H9 (cell line): Measurements from ENCODE around the gene PRDM11. TPM values are rescaled to one million over a fixed set of nuclear protein-coding genes. Genes with fewer than 3 reads are reported as not detected.

Experiments used
- DNase-seq: peaks from one replicate; pipeline ENCODE4 v3.0.0-alpha.2; 2017
- H2AFZ ChIP-seq: one replicate; pipeline ENCODE4 v1.6.1; 2013; ENCODE audit warnings: mild to moderate bottlenecking, low read length, control low read depth, moderate library complexity
- H2AK5ac ChIP-seq: 2 replicates; pipeline ENCODE4 v1.6.1; 2013; ENCODE audit warnings: low read length, control low read depth, mixed read lengths; ENCODE audit not compliant: insufficient read length
- H2BK120ac ChIP-seq: one replicate; pipeline ENCODE4 v1.6.1; 2013; ENCODE audit warnings: low read depth, mild to moderate bottlenecking, low read length, control low read depth, inconsistent platforms; ENCODE audit not compliant: poor library complexity, severe bottlenecking
- H2BK12ac ChIP-seq: 2 replicates; pipeline ENCODE4 v1.6.1; 2013; ENCODE audit warnings: low read length, control low read depth, mixed read lengths, low read depth; ENCODE audit not compliant: insufficient read length
- H2BK15ac ChIP-seq: 2 replicates; pipeline ENCODE4 v1.6.1; 2013; ENCODE audit warnings: low read depth, low read length, control low read depth
- H2BK20ac ChIP-seq: one replicate; pipeline ENCODE4 v1.6.1; 2013; ENCODE audit warnings: low read depth, mild to moderate bottlenecking, low read length, control low read depth, inconsistent platforms; ENCODE audit not compliant: poor library complexity, severe bottlenecking
- H2BK5ac ChIP-seq: 2 replicates; pipeline ENCODE4 v1.6.1; 2013; ENCODE audit warnings: low read length, control low read depth, mixed read lengths; ENCODE audit not compliant: insufficient read length
- H3K14ac ChIP-seq: 2 replicates; pipeline ENCODE4 v1.6.1; 2013; ENCODE audit warnings: low read length, control low read depth; ENCODE audit not compliant: insufficient read depth
- H3K18ac ChIP-seq: 2 replicates; pipeline ENCODE4 v1.6.1; 2013; ENCODE audit warnings: low read depth, mild to moderate bottlenecking, mixed read lengths, low read length, control low read depth; ENCODE audit not compliant: insufficient read length
- H3K23ac ChIP-seq: 2 replicates; pipeline ENCODE4 v1.6.1; 2013; ENCODE audit warnings: low read length, control low read depth, mixed read lengths, low read depth; ENCODE audit not compliant: insufficient read length
- H3K23me2 ChIP-seq: 2 replicates; pipeline ENCODE4 v1.6.1; 2013; ENCODE audit warnings: low read depth, mild to moderate bottlenecking, mixed read lengths, low read length, control low read depth; ENCODE audit not compliant: insufficient read length, poor library complexity, severe bottlenecking
- H3K27ac ChIP-seq: 2 replicates; pipeline ENCODE4 v1.5.1; 2013; ENCODE audit warnings: low read length, control low read depth, mixed read lengths, low read depth; ENCODE audit not compliant: insufficient read length
- H3K27me3 ChIP-seq: 2 replicates; pipeline ENCODE4 v1.6.1; 2013; ENCODE audit warnings: low read length, control low read depth, inconsistent platforms; ENCODE audit not compliant: insufficient read depth
- H3K4ac ChIP-seq: 2 replicates; pipeline ENCODE4 v1.6.1; 2013; ENCODE audit warnings: low read depth, mild to moderate bottlenecking, control low read depth, inconsistent platforms, low read length, moderate library complexity
- H3K4me1 ChIP-seq: 2 replicates; pipeline ENCODE4 v1.6.1; 2013; ENCODE audit warnings: low read length, control low read depth, inconsistent platforms; ENCODE audit not compliant: insufficient read depth
- H3K4me2 ChIP-seq: 2 replicates; pipeline ENCODE4 v1.6.1; 2013; ENCODE audit warnings: low read length, control low read depth, mixed read lengths; ENCODE audit not compliant: insufficient read length, insufficient read depth
- H3K56ac ChIP-seq: 2 replicates; pipeline ENCODE4 v1.6.1; 2013; ENCODE audit warnings: low read depth, mild to moderate bottlenecking, mixed read lengths, low read length, control low read depth; ENCODE audit not compliant: insufficient read length
- H3K79me1 ChIP-seq: 2 replicates; pipeline ENCODE4 v1.6.1; 2013; ENCODE audit warnings: low read depth, mild to moderate bottlenecking, moderate library complexity, low read length, control low read depth, inconsistent platforms; ENCODE audit not compliant: insufficient read depth, poor library complexity, severe bottlenecking
- H3K79me2 ChIP-seq: 2 replicates; pipeline ENCODE4 v1.6.1; 2013; ENCODE audit warnings: low read length, control low read depth, inconsistent platforms; ENCODE audit not compliant: insufficient read depth
- H3K9ac ChIP-seq: 2 replicates; pipeline ENCODE4 v1.6.1; 2013; ENCODE audit warnings: low read length, control low read depth, mixed read lengths; ENCODE audit not compliant: insufficient read length; ENCODE audit errors: extremely low read depth
- H3K9me3 ChIP-seq: one replicate; pipeline ENCODE4 v1.6.1; 2013; ENCODE audit warnings: low read depth, low read length, inconsistent platforms; ENCODE audit not compliant: control insufficient read depth
- H3T11ph ChIP-seq: one replicate; pipeline ENCODE4 v1.6.1; 2013; ENCODE audit warnings: mild to moderate bottlenecking, low read length, control low read depth, inconsistent platforms
- H4K20me1 ChIP-seq: one replicate; pipeline ENCODE4 v1.6.1; 2013; ENCODE audit not compliant: control insufficient read depth, insufficient read length, insufficient read depth
- H4K5ac ChIP-seq: 2 replicates; pipeline ENCODE4 v1.6.1; 2013; ENCODE audit warnings: low read depth, mild to moderate bottlenecking, mixed read lengths, low read length, control low read depth; ENCODE audit not compliant: insufficient read length
- H4K8ac ChIP-seq: replicated peaks from 2 replicates; pipeline ENCODE4 v1.6.1; 2013; ENCODE audit warnings: low read length, control low read depth, mixed read lengths, low read depth; ENCODE audit not compliant: insufficient read length
- H4K91ac ChIP-seq: 2 replicates; pipeline ENCODE4 v1.6.1; 2013; ENCODE audit warnings: low read depth, mild to moderate bottlenecking, moderate library complexity, mixed read lengths, low read length, control low read depth; ENCODE audit not compliant: insufficient read length
- H3K27ac Mint-ChIP-seq, 3 experiments: 2 replicates in 2 of 3; 3 replicates in 1 of 3; pipeline ENCODE4 v1.8.0; 2020 to 2021; ENCODE audit warnings: mixed read lengths in 3 of 3, mild to moderate bottlenecking in 1 of 3, moderate library complexity in 1 of 3
- H3K27me3 Mint-ChIP-seq: 2 replicates; pipeline ENCODE4 v1.8.0; 2021; ENCODE audit warnings: low read depth, mild to moderate bottlenecking, moderate library complexity, mixed read lengths
- H3K36me3 Mint-ChIP-seq, 3 experiments: 2 replicates in 2 of 3; 3 replicates in 1 of 3; pipeline ENCODE4 v1.8.0; 2020 to 2021; ENCODE audit warnings: low read depth in 3 of 3, mixed read lengths in 3 of 3; ENCODE audit not compliant: insufficient read depth in 1 of 3
- H3K4me1 Mint-ChIP-seq, 2 experiments: 2 replicates each; pipeline ENCODE4 v1.8.0; 2020; ENCODE audit warnings: mixed read lengths in 2 of 2
- H3K4me3 Mint-ChIP-seq, 2 experiments: 2 replicates in 1 of 2; 3 replicates in 1 of 2; pipeline ENCODE4 v1.8.0; 2020 to 2021; ENCODE audit warnings: mild to moderate bottlenecking in 2 of 2, mixed read lengths in 2 of 2, moderate library complexity in 1 of 2
- H3K9me3 Mint-ChIP-seq, 2 experiments: 2 replicates in 1 of 2; 3 replicates in 1 of 2; pipeline ENCODE4 v1.8.0; 2020; ENCODE audit warnings: mild to moderate bottlenecking in 2 of 2, mixed read lengths in 2 of 2, moderate library complexity in 1 of 2
- CTCF ChIP-seq: fragments of 200-600 bp; sonication (generic); conservative IDR thresholded peaks from 3 replicates; pipeline ENCODE4 v1.8.0; 2021; ENCODE audit warnings: antibody characterized with exemption, mild to moderate bottlenecking
- WGBS: extraction: QIAGEN DNeasy Blood & Tissue Kit; methylation state at CpG from one replicate; pipeline ENCODE4 v1.1.7; 2013; ENCODE audit warnings: missing lambda C conversion rate, low lambda C conversion rate, mixed read lengths; ENCODE audit not compliant: insufficient read length; ENCODE audit errors: extremely low coverage; 5-methylcytosine and 5-hydroxymethylcytosine counted together
- total RNA-seq: library from RNA; stranded (reverse); gene quantifications from 2 replicates; pipeline ENCODE4 v1.2.1, GENCODE V29; 2021

Gene PRDM11
- total RNA-seq, 1 experiment from 2014 or later: 11.5 TPM

DNA sequence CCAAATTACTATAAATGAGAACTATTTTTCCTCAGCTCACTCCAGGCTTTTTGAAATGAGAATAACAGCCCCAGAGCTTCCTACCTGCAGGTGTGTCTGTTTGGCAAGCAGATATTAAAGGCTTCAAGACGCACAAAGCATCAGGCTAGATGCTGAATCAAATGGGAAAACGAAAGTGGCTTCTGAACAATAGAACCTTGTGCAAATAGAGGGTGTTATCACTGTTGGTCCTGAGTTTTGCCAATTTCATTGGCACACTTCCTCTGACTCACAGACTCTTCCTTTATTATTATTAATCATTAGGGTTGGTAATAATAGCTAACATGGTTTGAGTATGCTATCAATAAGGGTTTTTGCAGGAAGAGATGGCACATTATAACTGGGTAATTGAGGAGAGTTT lies 126.3 kb downstream of the PRDM11 start:
- Histone ChIP-seq H3K23ac (no peak overlapping the region), H4K91ac (no peak overlapping the region), H2BK15ac (no peak overlapping the region), H4K20me1 (no peaks in the 10 kb centered on the region), H3T11ph (no peak overlapping the region), H3K79me1 (no peaks in the 10 kb centered on the region), H3K23me2 (no peaks in the 10 kb centered on the region), H2AK5ac (no peak overlapping the region), H3K4me1 (no peaks in the 10 kb centered on the region), H2BK120ac (no peak overlapping the region), H3K14ac (no peak overlapping the region), H3K9me3 (no peaks in the 10 kb centered on the region), H3K18ac (no peak overlapping the region), H2BK5ac (no peak overlapping the region), H3K27me3 (no peaks in the 10 kb centered on the region), H3K56ac (no peak overlapping the region), H2BK12ac (no peak overlapping the region), H3K27ac (no peak overlapping the region), H3K4ac (no peak overlapping the region), H4K8ac (no peak overlapping the region), H2AFZ (no peak overlapping the region), H2BK20ac (no peak overlapping the region), H4K5ac (no peak overlapping the region), H3K9ac (no peak overlapping the region), H3K79me2 (no peaks in the 10 kb centered on the region), H3K4me2 (no peak overlapping the region)
- no peak for DNase-seq
- Mint-ChIP-seq H3K4me3 (no peak overlapping the region), H3K9me3 (no peaks in the 10 kb centered on the region), H3K27me3 (peaks cover 28% of the 10 kb centered on the region), H3K27ac (no peak overlapping the region; a peak in 1 of 7 replicates), H3K36me3 (no peaks in the 10 kb centered on the region), H3K4me1 (no peaks in the 10 kb centered on the region; a peak in 1 of 4 replicates)
- no peak for TF ChIP-seq CTCF
- no CpG with 5 or more reads among the region's 2 CpGs for WGBS
